Panc1 (cell line): ENCODE measurements around the gene ACOX3. TPM values are rescaled to one million over a fixed set of nuclear protein-coding genes. Genes with fewer than 3 reads are reported as not detected.

Experiments used
- ATAC-seq: fragments of 200-7000 bp; cut with Tn5 transposase; 2 replicates; pipeline ENCODE4 v1.9.1; 2020; ENCODE audit warnings: mild to moderate bottlenecking, moderate library complexity
- BruUV-seq: library from RNA; stranded (reverse); fragments of 400-500 nt; replicated peaks from 2 replicates; lab custom pipeline; 2021; lab: Mats Ljungman, UMichigan
- CTCF ChIA-PET: fragments of 300-600 bp; sonication (Branson Sonifier 250); formaldehyde crosslinking; loops from one replicate; lab custom pipeline; 2022; ENCODE audit warnings: antibody characterized with exemption; lab: Charles Lee
- POLR2A ChIA-PET: fragments of 300-600 bp; sonication (Branson Sonifier 250); formaldehyde crosslinking; loops from one replicate; lab custom pipeline; 2022; ENCODE audit warnings: antibody characterized with exemption; lab: Charles Lee
- DNase-seq: peaks from one replicate; pipeline ENCODE4 v3.0.0-alpha.2; 2010; ENCODE audit warnings: low read depth, low spot score
- H3K27ac ChIP-seq: 2 replicates; pipeline ENCODE4 v1.5.1; 2011; ENCODE audit warnings: mild to moderate bottlenecking, low read length, inconsistent platforms
- H3K27me3 ChIP-seq: fragments of 200-500 bp; sonication (Bioruptor generic); 2 replicates; pipeline ENCODE4 v1.6.0; 2014; ENCODE audit warnings: low read length, inconsistent platforms; ENCODE audit not compliant: control insufficient read depth, insufficient read depth
- H3K36me3 ChIP-seq: fragments of 200-500 bp; sonication (Bioruptor generic); 2 replicates; pipeline ENCODE4 v1.5.1; 2014; ENCODE audit warnings: inconsistent platforms, mild to moderate bottlenecking, low read length, moderate library complexity; ENCODE audit not compliant: control insufficient read depth, insufficient read depth
- H3K4me1 ChIP-seq: 2 replicates; pipeline ENCODE4 v1.5.1; 2011; ENCODE audit warnings: inconsistent platforms, mild to moderate bottlenecking, low read length, moderate library complexity; ENCODE audit not compliant: control insufficient read depth, insufficient read depth
- H3K4me3 ChIP-seq, 2 experiments: 2 replicates each; pipeline ENCODE4 v1.5.1; 2011 to 2012; ENCODE audit warnings: low read depth in 2 of 2, low read length in 2 of 2, mild to moderate bottlenecking in 2 of 2, inconsistent platforms in 1 of 2, moderate library complexity in 1 of 2
- H3K9me3 ChIP-seq: fragments of 200-500 bp; sonication (Bioruptor generic); 2 replicates; pipeline ENCODE4 v1.5.1; 2014; ENCODE audit warnings: low read depth, mild to moderate bottlenecking, inconsistent platforms, low read length, moderate library complexity; ENCODE audit not compliant: control insufficient read depth, insufficient read depth
- POLR2AphosphoS5 ChIP-seq: IDR thresholded peaks from 2 replicates; pipeline ENCODE4 v1.6.1; 2012; ENCODE audit warnings: mild to moderate bottlenecking, low read depth, low read length, moderate library complexity
- SIN3A ChIP-seq: IDR thresholded peaks from 2 replicates; pipeline ENCODE4 v1.6.1; 2012; ENCODE audit warnings: low read depth, mild to moderate bottlenecking, low read length, moderate library complexity, borderline replicate concordance; ENCODE audit not compliant: insufficient read depth
- TCF7L2 ChIP-seq: IDR thresholded peaks from 2 replicates; pipeline ENCODE4 v1.6.1; 2011; ENCODE audit warnings: mild to moderate bottlenecking, low read depth, low read length, inconsistent platforms
- in situ Hi-C: cut with HindIII; loops from 2 replicates; pipeline ENCODE4 v1.10.0; 2016; ENCODE audit warnings: low sequenced_read_pairs, low pct_unique_long_range_greater_than_20kb
- intact Hi-C: fragments of 100-400 bp; cut with micrococcal nuclease; formaldehyde crosslinking; loops from one replicate; pipeline ENCODE4 v1.10.0; 2022; ENCODE audit not compliant: unreplicated experiment
- total RNA-seq: library from RNA; stranded (reverse); gene quantifications from one replicate; pipeline ENCODE4 v1.2.1, GENCODE V29; 2021; ENCODE audit not compliant: unreplicated experiment
- TF ChIP-seq, protein P1 (sequence below), 2 experiments: IDR thresholded peaks; 2 replicates each; pipeline ENCODE4 v1.6.1; 2011 to 2012; ENCODE audit warnings: low read depth in 2 of 2, control low read depth in 1 of 2, low read length in 1 of 2, mild to moderate bottlenecking in 1 of 2, moderate library complexity in 1 of 2; ENCODE audit not compliant: insufficient read depth in 1 of 2
- TF ChIP-seq, protein P2 (sequence below): fragments of 450-650 bp; IDR thresholded peaks from 2 replicates; pipeline ENCODE4 v1.5.1; 2017; ENCODE audit warnings: mild to moderate bottlenecking

The ACOX3 gene
- total RNA-seq, 1 experiment from 2014 or later = 15.4 TPM

DNA sequence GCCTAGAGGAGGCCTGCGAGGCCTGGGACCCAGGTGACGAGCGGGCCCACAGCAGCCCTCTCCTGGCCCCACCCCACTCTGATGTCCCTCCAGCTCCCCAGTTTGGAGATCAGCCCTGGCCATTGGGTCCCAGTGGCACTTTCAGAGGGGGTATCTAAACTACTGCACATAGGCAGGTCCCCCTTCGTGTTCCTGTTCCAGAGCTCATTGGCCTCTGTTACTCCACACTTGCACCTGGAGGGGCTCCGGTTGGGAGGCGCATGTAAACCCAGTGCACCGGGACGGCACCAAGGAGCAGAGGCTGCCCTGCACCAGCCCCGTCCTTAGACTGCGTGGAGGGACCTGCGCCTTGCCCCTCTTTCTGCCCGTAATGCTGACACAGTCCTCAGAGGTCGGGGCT is 34.3 kb upstream of the ACOX3 start:
- Histone ChIP-seq H3K27ac (no peak overlapping the region), H3K4me3 (no peak overlapping the region), H3K27me3 (no peaks in the 10 kb centered on the region), H3K4me1 (no peaks in the 10 kb centered on the region), H3K9me3 (no peaks in the 10 kb centered on the region), H3K36me3 (no peaks in the 10 kb centered on the region)
- intact Hi-C loops = loop anchor here (5.0 kb wide), 1 partner anchor 72 kb away; no protein-coding TSS in a partner anchor
- BruUV-seq = no TSS peak
- TF ChIP-seq TCF7L2 = no peak
- TF ChIP-seq, protein P1, sequence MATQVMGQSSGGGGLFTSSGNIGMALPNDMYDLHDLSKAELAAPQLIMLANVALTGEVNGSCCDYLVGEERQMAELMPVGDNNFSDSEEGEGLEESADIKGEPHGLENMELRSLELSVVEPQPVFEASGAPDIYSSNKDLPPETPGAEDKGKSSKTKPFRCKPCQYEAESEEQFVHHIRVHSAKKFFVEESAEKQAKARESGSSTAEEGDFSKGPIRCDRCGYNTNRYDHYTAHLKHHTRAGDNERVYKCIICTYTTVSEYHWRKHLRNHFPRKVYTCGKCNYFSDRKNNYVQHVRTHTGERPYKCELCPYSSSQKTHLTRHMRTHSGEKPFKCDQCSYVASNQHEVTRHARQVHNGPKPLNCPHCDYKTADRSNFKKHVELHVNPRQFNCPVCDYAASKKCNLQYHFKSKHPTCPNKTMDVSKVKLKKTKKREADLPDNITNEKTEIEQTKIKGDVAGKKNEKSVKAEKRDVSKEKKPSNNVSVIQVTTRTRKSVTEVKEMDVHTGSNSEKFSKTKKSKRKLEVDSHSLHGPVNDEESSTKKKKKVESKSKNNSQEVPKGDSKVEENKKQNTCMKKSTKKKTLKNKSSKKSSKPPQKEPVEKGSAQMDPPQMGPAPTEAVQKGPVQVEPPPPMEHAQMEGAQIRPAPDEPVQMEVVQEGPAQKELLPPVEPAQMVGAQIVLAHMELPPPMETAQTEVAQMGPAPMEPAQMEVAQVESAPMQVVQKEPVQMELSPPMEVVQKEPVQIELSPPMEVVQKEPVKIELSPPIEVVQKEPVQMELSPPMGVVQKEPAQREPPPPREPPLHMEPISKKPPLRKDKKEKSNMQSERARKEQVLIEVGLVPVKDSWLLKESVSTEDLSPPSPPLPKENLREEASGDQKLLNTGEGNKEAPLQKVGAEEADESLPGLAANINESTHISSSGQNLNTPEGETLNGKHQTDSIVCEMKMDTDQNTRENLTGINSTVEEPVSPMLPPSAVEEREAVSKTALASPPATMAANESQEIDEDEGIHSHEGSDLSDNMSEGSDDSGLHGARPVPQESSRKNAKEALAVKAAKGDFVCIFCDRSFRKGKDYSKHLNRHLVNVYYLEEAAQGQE (IDR thresholded peaks at IDR 0.05; ENCODE audit: insufficient read depth in 1 of 2, low read depth in 2 of 2, low read length in 1 of 2) = no peak
- TF ChIP-seq, protein P2, sequence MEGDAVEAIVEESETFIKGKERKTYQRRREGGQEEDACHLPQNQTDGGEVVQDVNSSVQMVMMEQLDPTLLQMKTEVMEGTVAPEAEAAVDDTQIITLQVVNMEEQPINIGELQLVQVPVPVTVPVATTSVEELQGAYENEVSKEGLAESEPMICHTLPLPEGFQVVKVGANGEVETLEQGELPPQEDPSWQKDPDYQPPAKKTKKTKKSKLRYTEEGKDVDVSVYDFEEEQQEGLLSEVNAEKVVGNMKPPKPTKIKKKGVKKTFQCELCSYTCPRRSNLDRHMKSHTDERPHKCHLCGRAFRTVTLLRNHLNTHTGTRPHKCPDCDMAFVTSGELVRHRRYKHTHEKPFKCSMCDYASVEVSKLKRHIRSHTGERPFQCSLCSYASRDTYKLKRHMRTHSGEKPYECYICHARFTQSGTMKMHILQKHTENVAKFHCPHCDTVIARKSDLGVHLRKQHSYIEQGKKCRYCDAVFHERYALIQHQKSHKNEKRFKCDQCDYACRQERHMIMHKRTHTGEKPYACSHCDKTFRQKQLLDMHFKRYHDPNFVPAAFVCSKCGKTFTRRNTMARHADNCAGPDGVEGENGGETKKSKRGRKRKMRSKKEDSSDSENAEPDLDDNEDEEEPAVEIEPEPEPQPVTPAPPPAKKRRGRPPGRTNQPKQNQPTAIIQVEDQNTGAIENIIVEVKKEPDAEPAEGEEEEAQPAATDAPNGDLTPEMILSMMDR = no peak
- no peak for TF ChIP-seq POLR2AphosphoS5
- TF ChIP-seq SIN3A = no peak
- in situ Hi-C loops = no loop called here
- CTCF ChIA-PET = no interaction called here
- POLR2A ChIA-PET = no interaction called here
- no peak for ATAC-seq
- DNase-seq = no peak

DNA sequence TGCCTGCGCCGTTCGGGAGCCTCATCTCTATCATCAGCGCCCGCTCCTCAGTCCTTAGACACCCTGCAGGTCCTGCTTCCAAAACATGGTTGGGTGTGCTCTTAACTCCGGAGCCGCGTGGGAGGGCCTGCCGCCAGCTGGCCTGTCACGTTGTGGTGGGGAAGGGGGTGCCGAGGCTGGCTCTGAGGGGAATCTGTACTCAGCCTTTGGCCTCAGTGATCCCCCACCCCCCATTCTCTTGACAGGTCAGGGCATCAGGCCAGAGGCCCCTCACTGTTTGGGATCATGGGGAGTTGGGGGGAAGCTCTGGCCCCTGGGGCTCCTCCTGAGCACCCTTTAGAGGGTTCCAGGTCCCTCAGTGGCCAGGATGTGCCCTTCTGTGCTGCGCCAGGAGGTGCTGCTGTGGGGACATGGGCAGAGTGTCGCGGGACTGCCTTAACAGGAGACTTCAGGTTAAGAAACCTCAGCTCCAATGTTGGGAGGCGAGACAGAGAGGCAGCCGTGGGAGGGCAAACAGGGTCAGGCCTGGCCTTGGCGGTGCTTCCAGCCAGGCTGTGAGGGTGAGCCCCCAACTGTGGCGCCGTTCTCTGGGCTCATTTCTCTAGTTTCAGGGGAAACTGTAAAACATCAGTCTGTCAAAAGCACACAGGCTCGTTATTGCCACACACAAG is 33.5 kb upstream of the ACOX3 start:
- DNase-seq = no peak
- no peak overlapping the region for H3K4me3 ChIP-seq
- no peaks in the 10 kb centered on the region for H3K27me3 ChIP-seq
- in situ Hi-C loops = no loop called here
- intact Hi-C loops = loop anchor here (5.0 kb wide), 1 partner anchor 73 kb away; no protein-coding TSS in a partner anchor
- no peaks in the 10 kb centered on the region for H3K4me1 ChIP-seq
- CTCF ChIA-PET = no interaction called here
- ATAC-seq = no peak
- H3K27ac ChIP-seq = no peak overlapping the region
- no peaks in the 10 kb centered on the region for H3K9me3 ChIP-seq
- TF ChIP-seq, protein P2 = no peak
- TF ChIP-seq SIN3A (no peak), POLR2AphosphoS5 (no peak), TCF7L2 (no peak)
- TF ChIP-seq, protein P1 (IDR thresholded peaks at IDR 0.05; ENCODE audit: insufficient read depth in 1 of 2, low read depth in 2 of 2, low read length in 1 of 2) = no peak
- no TSS peak for BruUV-seq
- no peaks in the 10 kb centered on the region for H3K36me3 ChIP-seq
- POLR2A ChIA-PET = no interaction called here
